CD14-positive monocyte (primary cell): Measurements from ENCODE around the gene CEBPG. TPM values are rescaled to one million over a fixed set of nuclear protein-coding genes. Genes with fewer than 3 reads are reported as not detected.

Experiments used
- DNase-seq, 3 donors: peaks; one replicate each; pipeline ENCODE4 v3.0.0-alpha.2; 2011 to 2022
- H2AFZ ChIP-seq: 2 replicates; pipeline ENCODE4 v1.6.0; 2012; ENCODE audit warnings: mild to moderate bottlenecking, low read depth, low read length, inconsistent platforms; ENCODE audit not compliant: insufficient read depth, poor library complexity, severe bottlenecking
- H3K27ac ChIP-seq, 2 donors: 1 replicate in 1 of 2; 2 replicates in 1 of 2; pipeline ENCODE4 v1.5.1; 2012 to 2013; ENCODE audit warnings: low read length in 2 of 2, control low read depth in 1 of 2, inconsistent platforms in 1 of 2, low read depth in 1 of 2, mild to moderate bottlenecking in 1 of 2
- H3K27me3 ChIP-seq, 2 donors: one replicate each; pipeline versions ENCODE4 v1.6.0 to v1.6.1; 2011 to 2013; ENCODE audit warnings: low read length in 2 of 2; ENCODE audit not compliant: control insufficient read depth in 2 of 2, insufficient read depth in 2 of 2
- H3K36me3 ChIP-seq, 2 donors: replicated peaks in 1 of 2; 1 replicate in 1 of 2; 2 replicates in 1 of 2; pipeline versions ENCODE4 v1.5.1 to v1.6.1; 2012 to 2013; ENCODE audit warnings: low read length in 2 of 2, control low read depth in 1 of 2, inconsistent platforms in 1 of 2, mild to moderate bottlenecking in 1 of 2; ENCODE audit not compliant: insufficient read depth in 2 of 2, control insufficient read depth in 1 of 2
- H3K4me1 ChIP-seq, 2 donors: 1 replicate in 1 of 2; 2 replicates in 1 of 2; pipeline versions ENCODE4 v1.5.1 to v1.6.1; 2012 to 2013; ENCODE audit warnings: low read length in 2 of 2, control low read depth in 1 of 2, inconsistent platforms in 1 of 2, mild to moderate bottlenecking in 1 of 2, moderate library complexity in 1 of 2; ENCODE audit not compliant: insufficient read depth in 2 of 2, control insufficient read depth in 1 of 2
- H3K4me2 ChIP-seq: replicated peaks from 2 replicates; pipeline ENCODE3; 2012; ENCODE audit warnings: low read length, moderate library complexity, mild to moderate bottlenecking; ENCODE audit not compliant: poor library complexity, severe bottlenecking; ENCODE audit errors: extremely low read depth
- H3K4me3 ChIP-seq, 3 experiments: fragments of 200-600 bp in 1 of 3; sonication (generic) in 1 of 3; replicated peaks in 1 of 3; 1 replicate in 2 of 3; 2 replicates in 1 of 3; pipeline ENCODE4 v1.5.1; 2011 to 2013; ENCODE audit warnings: low read length in 3 of 3, mild to moderate bottlenecking in 3 of 3, control low read depth in 2 of 3, low read depth in 2 of 3, inconsistent platforms in 1 of 3, moderate library complexity in 1 of 3
- H3K79me2 ChIP-seq: 2 replicates; pipeline ENCODE4 v1.6.0; 2012; ENCODE audit warnings: mild to moderate bottlenecking, control low read depth, inconsistent platforms, low read length, moderate library complexity; ENCODE audit not compliant: insufficient read depth
- H3K9ac ChIP-seq: 2 replicates; pipeline ENCODE4 v1.6.0; 2017; ENCODE audit warnings: low read length, mild to moderate bottlenecking; ENCODE audit not compliant: insufficient read depth, poor library complexity, severe bottlenecking
- H3K9me3 ChIP-seq, 2 donors: replicated peaks in 1 of 2; 1 replicate in 1 of 2; 2 replicates in 1 of 2; pipeline versions ENCODE4 v1.5.1 to v1.6.1; 2012 to 2013; ENCODE audit warnings: low read length in 2 of 2, control low read depth in 1 of 2; ENCODE audit not compliant: control insufficient read depth in 1 of 2, insufficient read depth in 1 of 2
- H4K20me1 ChIP-seq: 2 replicates; pipeline ENCODE4 v1.6.0; 2012; ENCODE audit warnings: mild to moderate bottlenecking, low read length, control low read depth, moderate library complexity; ENCODE audit not compliant: insufficient read depth
- H3K27ac Mint-ChIP-seq, 7 donors: one replicate each; pipeline ENCODE4 v1.8.0; 2020; ENCODE audit warnings: mild to moderate bottlenecking in 7 of 7, mixed read lengths in 7 of 7, moderate library complexity in 6 of 7, inconsistent platforms in 2 of 7
- H3K27me3 Mint-ChIP-seq, 3 donors: one replicate each; pipeline ENCODE4 v1.8.0; 2021 to 2022; ENCODE audit warnings: low read depth in 3 of 3, mild to moderate bottlenecking in 3 of 3, mixed read lengths in 3 of 3, moderate library complexity in 3 of 3, inconsistent platforms in 1 of 3
- H3K36me3 Mint-ChIP-seq, 2 donors: one replicate each; pipeline ENCODE4 v1.8.0; 2020; ENCODE audit warnings: mixed read lengths in 2 of 2, inconsistent platforms in 1 of 2, mild to moderate bottlenecking in 1 of 2
- H3K4me1 Mint-ChIP-seq: one replicate; pipeline ENCODE4 v1.8.0; 2020; ENCODE audit warnings: mild to moderate bottlenecking, mixed read lengths
- H3K4me3 Mint-ChIP-seq, 2 donors: one replicate each; pipeline ENCODE4 v1.8.0; 2020; ENCODE audit warnings: mild to moderate bottlenecking in 2 of 2, mixed read lengths in 2 of 2, moderate library complexity in 1 of 2
- H3K9me3 Mint-ChIP-seq, 7 donors: one replicate each; pipeline ENCODE4 v1.8.0; 2020 to 2022; ENCODE audit warnings: mixed read lengths in 7 of 7, mild to moderate bottlenecking in 6 of 7, moderate library complexity in 6 of 7, inconsistent platforms in 2 of 7
- CTCF ChIP-seq: fragments of 200-600 bp; IDR thresholded peaks from one replicate; pipeline ENCODE4 v1.8.0; 2022; ENCODE audit warnings: antibody characterized with exemption, mild to moderate bottlenecking
- WGBS: methylation state at CpG from one replicate; pipeline ENCODE4 v1.1.5; 2013; ENCODE audit warnings: missing lambda C conversion rate; ENCODE audit not compliant: insufficient coverage; 5-methylcytosine and 5-hydroxymethylcytosine counted together
- intact Hi-C, 2 donors: fragments of 100-400 bp; cut with micrococcal nuclease; formaldehyde crosslinking; loops; one replicate each; pipeline versions ENCODE4 v1.15.0 to v1.15.1; 2023
- polyA plus RNA-seq, 3 donors: library from polyadenylated mRNA; depleted of rRNA in 1 of 3; unstranded in 2 of 3; stranded (reverse) in 1 of 3; fragments of 300-500 nt in 2 of 3; fragments of >200 nt in 1 of 3; fragmentation: Illumina TruSeq in 2 of 3; gene quantifications; 1 replicate in 2 of 3; 2 replicates in 1 of 3; pipeline ENCODE4 v1.2.3, GENCODE V29; 2012 to 2021

Gene CEBPG
- polyA plus RNA-seq, 3 donors = 16.8 to 18.3 (median 17.8) TPM

DNA sequence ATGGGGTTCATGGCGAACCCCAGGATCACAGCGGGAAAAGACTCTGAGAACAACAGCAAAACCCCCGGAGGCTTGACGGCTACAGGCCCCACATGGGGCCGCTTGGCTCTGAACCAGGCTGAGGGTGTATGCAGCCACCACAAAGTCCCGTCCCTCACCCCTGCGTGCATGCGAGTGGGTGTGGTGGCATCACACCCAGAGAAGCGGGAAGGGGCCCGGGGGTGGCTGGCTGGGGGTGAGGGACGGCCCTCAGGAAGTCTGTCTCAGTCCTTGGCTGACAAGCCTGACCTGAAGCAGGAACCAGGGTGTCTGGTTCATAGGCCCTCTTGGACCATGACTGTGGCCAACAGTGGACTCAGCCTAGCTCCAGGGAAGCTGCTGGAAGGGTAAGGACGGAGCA lies 34.2 kb downstream of the CEBPG start:
- Histone ChIP-seq H3K27me3 (no peaks in the 10 kb centered on the region), H3K9me3 (no peaks in the 10 kb centered on the region), H3K27ac (no peak overlapping the region), H3K4me1 (peaks cover 35 to 51% of the 10 kb centered on the region in 2 donors), H3K79me2 (no peaks in the 10 kb centered on the region), H3K4me2 (no peak overlapping the region), H3K9ac (no peak overlapping the region), H3K4me3 (no peak overlapping the region), H4K20me1 (no peaks in the 10 kb centered on the region), H2AFZ (no peak overlapping the region), H3K36me3 (no peaks in the 10 kb centered on the region)
- Mint-ChIP-seq H3K27me3 (peaks cover 0 to 4% (median 0%) of the 10 kb centered on the region in 3 donors), H3K4me3 (no peak overlapping the region), H3K27ac (peak overlapping the region in 1 of 7 donors; percentile 45), H3K36me3 (peaks cover 8 to 15% of the 10 kb centered on the region in 2 donors), H3K9me3 (no peaks in the 10 kb centered on the region), H3K4me1 (peaks cover 37% of the 10 kb centered on the region)
- intact Hi-C loops = loop anchor here (2.0 to 10.0 kb wide), 3 partner anchors 103 to 263 kb away; partner anchors contain the start of gene CEBPA (in 2 of the 2)
- no peak for TF ChIP-seq CTCF
- 31% methylated on average over 12 of the region's 12 CpGs for WGBS
- DNase-seq = peak in 2 of 3 donors; percentile 20 to 29

GRCh38 chr19:33408116-33408515 lies 34.6 kb downstream of the CEBPG start:
- Mint-ChIP-seq H3K27me3 (peaks cover 0 to 4% (median 0%) of the 10 kb centered on the region in 3 donors), H3K4me3 (no peak overlapping the region), H3K27ac (peak overlapping the region in 1 of 7 donors; percentile 45), H3K4me1 (peaks cover 37% of the 10 kb centered on the region), H3K9me3 (no peaks in the 10 kb centered on the region), H3K36me3 (peaks cover 8 to 15% of the 10 kb centered on the region in 2 donors)
- Histone ChIP-seq H3K4me1 (peaks cover 33 to 47% of the 10 kb centered on the region in 2 donors), H3K79me2 (no peaks in the 10 kb centered on the region), H3K4me3 (no peak overlapping the region), H3K4me2 (no peak overlapping the region), H3K36me3 (no peaks in the 10 kb centered on the region), H3K27ac (no peak overlapping the region), H4K20me1 (no peaks in the 10 kb centered on the region), H2AFZ (no peak overlapping the region), H3K9me3 (no peaks in the 10 kb centered on the region), H3K27me3 (no peaks in the 10 kb centered on the region), H3K9ac (no peak overlapping the region)
- no peak for TF ChIP-seq CTCF
- DNase-seq = no peak
- intact Hi-C loops = loop anchor here (10.0 kb wide), 2 partner anchors 103 to 263 kb away; partner anchors contain the start of gene CEBPA (in 2 of the 2)
- 85% methylated on average over 10 of the region's 13 CpGs for WGBS
